ENCODE results near the gene SLC1A3. TPM values are rescaled to one million over a fixed set of nuclear protein-coding genes. Genes with fewer than 3 reads are reported as not detected.

SLC1A3 gene
- total RNA-seq, 1 experiment from 2014 or later = 18.6 TPM

DNA sequence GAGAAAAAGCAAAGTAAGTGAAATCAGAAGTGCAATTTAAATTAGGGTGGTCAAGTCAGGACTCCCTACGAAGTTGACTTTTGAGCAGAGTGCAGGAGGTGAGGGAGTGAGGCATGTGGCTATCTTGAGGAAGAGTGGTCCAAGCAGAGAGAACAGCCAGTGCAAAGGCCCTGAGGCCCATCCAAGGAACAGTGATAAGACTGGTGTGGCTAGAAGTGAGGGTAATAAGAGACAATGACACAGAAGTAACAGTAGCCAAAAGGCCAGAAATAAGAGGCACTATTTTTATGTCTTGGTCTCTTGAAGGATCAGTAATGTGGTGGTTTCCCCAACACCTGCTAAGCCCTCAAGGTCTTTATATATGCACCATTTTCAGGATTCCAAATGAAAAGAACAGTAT, 120.4 kb downstream of the SLC1A3 start:
- no peaks in the 10 kb centered on the region for H3K9me3 Mint-ChIP-seq
- no peak overlapping the region for H3K4me3 Mint-ChIP-seq
- no peaks in the 10 kb centered on the region for H3K79me2 ChIP-seq (ENCODE audit: insufficient read depth, low read length)
- H4K5ac ChIP-seq (ENCODE audit: insufficient read length, low read depth, low read length) = no peak overlapping the region
- no peak overlapping the region for H2BK15ac ChIP-seq (ENCODE audit: low read depth, low read length)
- H3K79me1 ChIP-seq (ENCODE audit: insufficient read depth, low read depth, low read length, poor library complexity, severe bottlenecking) = no peaks in the 10 kb centered on the region
- H3K4me1 Mint-ChIP-seq = peaks cover 6 to 11% of the 10 kb centered on the region in 2 experiments; a peak in 3 of 4 replicates
- H3K18ac ChIP-seq (ENCODE audit: insufficient read length, low read depth, low read length) = no peak overlapping the region
- H2BK120ac ChIP-seq (ENCODE audit: low read depth, low read length, poor library complexity, severe bottlenecking) = no peak overlapping the region
- no peak overlapping the region for H3K4ac ChIP-seq (ENCODE audit: low read depth, low read length)
- no peak overlapping the region for H2BK20ac ChIP-seq (ENCODE audit: low read depth, low read length, poor library complexity, severe bottlenecking)
- no peak overlapping the region for H4K91ac ChIP-seq (ENCODE audit: insufficient read length, low read depth, low read length)
- no peaks in the 10 kb centered on the region for H3K23me2 ChIP-seq (ENCODE audit: insufficient read length, low read depth, low read length, poor library complexity, severe bottlenecking)
- TF ChIP-seq, protein P1, sequence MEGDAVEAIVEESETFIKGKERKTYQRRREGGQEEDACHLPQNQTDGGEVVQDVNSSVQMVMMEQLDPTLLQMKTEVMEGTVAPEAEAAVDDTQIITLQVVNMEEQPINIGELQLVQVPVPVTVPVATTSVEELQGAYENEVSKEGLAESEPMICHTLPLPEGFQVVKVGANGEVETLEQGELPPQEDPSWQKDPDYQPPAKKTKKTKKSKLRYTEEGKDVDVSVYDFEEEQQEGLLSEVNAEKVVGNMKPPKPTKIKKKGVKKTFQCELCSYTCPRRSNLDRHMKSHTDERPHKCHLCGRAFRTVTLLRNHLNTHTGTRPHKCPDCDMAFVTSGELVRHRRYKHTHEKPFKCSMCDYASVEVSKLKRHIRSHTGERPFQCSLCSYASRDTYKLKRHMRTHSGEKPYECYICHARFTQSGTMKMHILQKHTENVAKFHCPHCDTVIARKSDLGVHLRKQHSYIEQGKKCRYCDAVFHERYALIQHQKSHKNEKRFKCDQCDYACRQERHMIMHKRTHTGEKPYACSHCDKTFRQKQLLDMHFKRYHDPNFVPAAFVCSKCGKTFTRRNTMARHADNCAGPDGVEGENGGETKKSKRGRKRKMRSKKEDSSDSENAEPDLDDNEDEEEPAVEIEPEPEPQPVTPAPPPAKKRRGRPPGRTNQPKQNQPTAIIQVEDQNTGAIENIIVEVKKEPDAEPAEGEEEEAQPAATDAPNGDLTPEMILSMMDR (conservative IDR thresholded peaks at IDR 0.05) = no peak
- H3K9me3 ChIP-seq (ENCODE audit: control insufficient read depth, low read depth, low read length) = no peaks in the 10 kb centered on the region
- no peak overlapping the region for H2AK5ac ChIP-seq (ENCODE audit: insufficient read length, low read length)
- H4K20me1 ChIP-seq (ENCODE audit: control insufficient read depth, insufficient read depth, insufficient read length) = no peaks in the 10 kb centered on the region
- no peak overlapping the region for H3K56ac ChIP-seq (ENCODE audit: insufficient read length, low read depth, low read length)
- DNase-seq = no peak
- H3K27me3 ChIP-seq (ENCODE audit: insufficient read depth, low read length) = no peaks in the 10 kb centered on the region
- H3K14ac ChIP-seq (ENCODE audit: insufficient read depth, low read length) = no peak overlapping the region
- no peak overlapping the region for H3K4me2 ChIP-seq (ENCODE audit: insufficient read depth, insufficient read length, low read length)
- WGBS (ENCODE audit: extremely low coverage, insufficient read length, low lambda C conversion rate) = no CpG with 5 or more reads among the region's 1 CpG
- H3K4me1 ChIP-seq (ENCODE audit: insufficient read depth, low read length) = no peaks in the 10 kb centered on the region; the same call in 1 of the 2 replicates
- H4K8ac ChIP-seq (replicated peaks; ENCODE audit: insufficient read length, low read depth, low read length) = no peak overlapping the region
- no peak overlapping the region for H3T11ph ChIP-seq (ENCODE audit: low read length)
- H3K27ac Mint-ChIP-seq = no peak overlapping the region
- H2BK12ac ChIP-seq (ENCODE audit: insufficient read length, low read depth, low read length) = no peak overlapping the region
- H3K27ac ChIP-seq (ENCODE audit: insufficient read length, low read depth, low read length) = no peak overlapping the region
- H2AFZ ChIP-seq (ENCODE audit: low read length) = no peak overlapping the region
- no peak overlapping the region for H2BK5ac ChIP-seq (ENCODE audit: insufficient read length, low read length)
- H3K27me3 Mint-ChIP-seq (ENCODE audit: low read depth) = no peaks in the 10 kb centered on the region
- H3K36me3 Mint-ChIP-seq (ENCODE audit: insufficient read depth in 1 of 3, low read depth in 3 of 3) = no peaks in the 10 kb centered on the region
- no peak overlapping the region for H3K9ac ChIP-seq (ENCODE audit: extremely low read depth, insufficient read length, low read length)
- H3K23ac ChIP-seq (ENCODE audit: insufficient read length, low read depth, low read length) = no peak overlapping the region

All from H9 (cell line).